HG02870 (cell line): Measurements from ENCODE around the gene C11orf98.

ENCODE experiments used
- ATAC-seq: cut with Tn5 transposase; IDR thresholded peaks from one replicate; pipeline ENCODE4 v1.9.1; 2021; ENCODE audit warnings: mild to moderate bottlenecking, moderate library complexity; ENCODE audit not compliant: unreplicated experiment

Gene C11orf98

GRCh38 chr11:62614275-62614674, 50.7 kb downstream of the C11orf98 start:
- no peak for ATAC-seq

GRCh38 chr11:62613291-62613778, 51.7 kb downstream of the C11orf98 start:
- no peak for ATAC-seq
